Prostate gland (tissue), 2 donors: ENCODE results near the gene SPATA1.

Experiments used
- CTCF ChIP-seq, 4 experiments: fragments of 200-600 bp in 2 of 4; fragments of 450-650 bp in 2 of 4; sonication (generic) in 2 of 4; IDR thresholded peaks; 1 replicate in 3 of 4; 2 replicates in 1 of 4; pipeline ENCODE4 v1.5.1; 2016 to 2019; ENCODE audit warnings: antibody characterized with exemption in 4 of 4, mild to moderate bottlenecking in 2 of 4, moderate library complexity in 2 of 4
- POLR2A ChIP-seq: fragments of 450-650 bp; IDR thresholded peaks from one replicate; pipeline ENCODE4 v1.6.1; 2016; ENCODE audit warnings: antibody characterized with exemption, mild to moderate bottlenecking
- POLR2AphosphoS5 ChIP-seq: sonication (generic); formaldehyde crosslinking; IDR thresholded peaks from one replicate; pipeline ENCODE4 v1.6.1; 2017; ENCODE audit warnings: antibody characterized with exemption

- no peak for TF ChIP-seq CTCF (IDR thresholded peaks at IDR 0.05)
- TF ChIP-seq POLR2AphosphoS5, result peak; percentile 17
- no peak for TF ChIP-seq POLR2A
These were observed 4.5 kb downstream of the SPATA1 start for GRCh38 chr1:84510668-84511067.
